Uterus (tissue), 2 donors: Measurements from ENCODE around the gene DCAF10.

ENCODE experiments used
- POLR2A ChIP-seq, 2 donors: fragments of 450-650 bp; IDR thresholded peaks; one replicate each; pipeline ENCODE4 v1.6.1; 2016; ENCODE audit warnings: antibody characterized with exemption in 2 of 2, mild to moderate bottlenecking in 1 of 2, moderate library complexity in 1 of 2
- TF ChIP-seq, protein P1 (sequence below), 4 experiments: fragments of 200-600 bp in 2 of 4; fragments of 450-650 bp in 2 of 4; sonication (generic) in 2 of 4; IDR thresholded peaks; one replicate each; pipeline ENCODE4 v1.5.1; 2016 to 2019; ENCODE audit warnings: antibody characterized with exemption in 4 of 4, mild to moderate bottlenecking in 2 of 4, moderate library complexity in 1 of 4

DNA sequence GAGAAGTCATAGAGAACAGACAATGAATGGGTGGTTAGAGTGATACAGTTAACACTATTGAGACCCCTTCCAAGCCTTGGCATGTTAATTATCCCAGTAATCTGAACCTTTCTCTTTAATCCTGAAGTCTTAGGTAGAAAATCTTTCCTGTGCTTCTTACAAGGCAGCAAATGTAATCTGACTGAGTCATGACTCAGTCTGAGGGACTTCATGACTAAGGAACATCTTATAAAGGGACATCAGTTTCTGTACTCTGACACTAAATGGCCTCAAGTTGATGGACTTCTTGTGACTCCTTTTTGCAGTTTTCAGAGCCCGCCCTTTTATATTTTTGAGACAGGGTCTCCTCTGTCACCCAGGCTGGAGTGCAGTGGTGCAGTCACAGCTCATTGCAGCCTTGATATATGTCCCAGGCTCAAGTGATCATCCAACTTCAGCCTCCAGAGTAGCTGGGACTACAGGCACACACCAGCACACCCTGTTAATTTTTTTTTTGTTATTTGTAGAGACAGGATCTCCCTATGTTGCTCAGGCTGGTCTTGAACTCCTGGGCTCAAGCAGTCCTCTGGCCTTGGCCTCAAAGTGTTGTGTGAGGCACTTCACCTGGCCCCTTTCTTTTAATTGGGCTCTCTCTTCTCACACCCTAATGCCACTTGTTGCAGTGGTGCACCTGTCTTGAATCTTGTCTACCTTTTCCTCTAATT, 25.2 kb upstream of the DCAF10 start:
- TF ChIP-seq, protein P1, sequence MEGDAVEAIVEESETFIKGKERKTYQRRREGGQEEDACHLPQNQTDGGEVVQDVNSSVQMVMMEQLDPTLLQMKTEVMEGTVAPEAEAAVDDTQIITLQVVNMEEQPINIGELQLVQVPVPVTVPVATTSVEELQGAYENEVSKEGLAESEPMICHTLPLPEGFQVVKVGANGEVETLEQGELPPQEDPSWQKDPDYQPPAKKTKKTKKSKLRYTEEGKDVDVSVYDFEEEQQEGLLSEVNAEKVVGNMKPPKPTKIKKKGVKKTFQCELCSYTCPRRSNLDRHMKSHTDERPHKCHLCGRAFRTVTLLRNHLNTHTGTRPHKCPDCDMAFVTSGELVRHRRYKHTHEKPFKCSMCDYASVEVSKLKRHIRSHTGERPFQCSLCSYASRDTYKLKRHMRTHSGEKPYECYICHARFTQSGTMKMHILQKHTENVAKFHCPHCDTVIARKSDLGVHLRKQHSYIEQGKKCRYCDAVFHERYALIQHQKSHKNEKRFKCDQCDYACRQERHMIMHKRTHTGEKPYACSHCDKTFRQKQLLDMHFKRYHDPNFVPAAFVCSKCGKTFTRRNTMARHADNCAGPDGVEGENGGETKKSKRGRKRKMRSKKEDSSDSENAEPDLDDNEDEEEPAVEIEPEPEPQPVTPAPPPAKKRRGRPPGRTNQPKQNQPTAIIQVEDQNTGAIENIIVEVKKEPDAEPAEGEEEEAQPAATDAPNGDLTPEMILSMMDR (IDR thresholded peaks at IDR 0.05) = no peak
- no peak for TF ChIP-seq POLR2A (IDR thresholded peaks at IDR 0.05)
